WERI-Rb-1 (cell line): Measurements from ENCODE around the gene ANAPC4.

Experiments used
- DNase-seq: peaks from one replicate; pipeline ENCODE4 v3.0.0-alpha.2; 2020
- H3K27ac ChIP-seq: fragments of 250-450 bp; sonication (Bioruptor Pico); 2 replicates; pipeline ENCODE4 v1.5.1; 2020; ENCODE audit warnings: mild to moderate bottlenecking, moderate library complexity
- H3K27me3 ChIP-seq: fragments of 250-450 bp; sonication (Bioruptor Pico); 2 replicates; pipeline ENCODE4 v1.5.1; 2021; ENCODE audit warnings: mild to moderate bottlenecking, low read depth, moderate library complexity; ENCODE audit not compliant: insufficient read depth, severe bottlenecking
- H3K36me3 ChIP-seq: fragments of 250-450 bp; sonication (Bioruptor Pico); 2 replicates; pipeline ENCODE4 v1.5.1; 2020; ENCODE audit warnings: mild to moderate bottlenecking, moderate library complexity
- H3K4me3 ChIP-seq: 2 replicates; pipeline ENCODE4 v1.5.1; 2011; ENCODE audit warnings: low read depth, mild to moderate bottlenecking, control low read depth, low read length
- H3K9me3 ChIP-seq: fragments of 250-450 bp; sonication (Bioruptor Pico); 2 replicates; pipeline ENCODE4 v1.5.1; 2021; ENCODE audit warnings: mild to moderate bottlenecking, moderate library complexity; ENCODE audit not compliant: severe bottlenecking
- TF ChIP-seq, protein P1 (sequence below): IDR thresholded peaks from 2 replicates; pipeline ENCODE4 v1.5.1; 2011; ENCODE audit warnings: low read depth, mild to moderate bottlenecking, control low read depth, inconsistent platforms, low read length

ANAPC4 gene

DNA sequence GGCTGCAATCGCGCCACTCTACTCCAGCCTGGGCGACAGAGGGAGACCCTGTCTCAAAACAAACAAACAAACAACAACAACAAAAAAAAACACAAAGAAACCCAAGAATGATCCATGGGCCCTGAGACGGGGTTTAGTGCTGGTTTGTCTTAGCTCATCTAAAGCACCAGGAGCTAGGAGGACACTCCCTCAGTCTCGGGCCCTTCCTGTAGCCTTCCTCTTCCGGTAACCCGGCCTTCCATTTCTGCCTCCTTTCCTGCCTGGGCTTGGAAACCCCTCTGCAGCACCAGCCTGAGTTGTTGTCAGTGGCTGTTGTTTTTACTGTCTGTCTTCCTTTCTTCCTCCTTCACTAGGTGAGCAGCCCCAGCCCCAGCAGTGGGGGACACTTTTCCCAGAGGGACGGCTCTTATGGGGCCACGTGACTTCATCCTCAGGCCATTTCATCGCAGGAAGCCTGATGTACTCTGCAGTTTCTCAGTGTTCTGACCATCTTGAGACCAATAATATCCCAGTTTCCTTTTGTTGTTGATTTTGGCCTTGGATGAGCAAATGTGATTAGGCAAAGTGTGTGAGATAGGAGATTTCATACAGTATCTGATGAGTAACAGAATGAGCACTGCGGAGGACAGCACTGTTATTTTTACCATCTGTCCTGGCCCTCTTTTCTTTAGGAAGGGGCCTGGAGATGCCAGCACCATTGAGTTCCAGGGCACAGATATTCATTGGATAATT, 90.1 kb downstream of the ANAPC4 start:
- Histone ChIP-seq H3K27me3 (no peaks in the 10 kb centered on the region), H3K27ac (no peak overlapping the region), H3K9me3 (no peaks in the 10 kb centered on the region), H3K4me3 (no peak overlapping the region), H3K36me3 (no peaks in the 10 kb centered on the region)
- no peak for DNase-seq
- TF ChIP-seq, protein P1, sequence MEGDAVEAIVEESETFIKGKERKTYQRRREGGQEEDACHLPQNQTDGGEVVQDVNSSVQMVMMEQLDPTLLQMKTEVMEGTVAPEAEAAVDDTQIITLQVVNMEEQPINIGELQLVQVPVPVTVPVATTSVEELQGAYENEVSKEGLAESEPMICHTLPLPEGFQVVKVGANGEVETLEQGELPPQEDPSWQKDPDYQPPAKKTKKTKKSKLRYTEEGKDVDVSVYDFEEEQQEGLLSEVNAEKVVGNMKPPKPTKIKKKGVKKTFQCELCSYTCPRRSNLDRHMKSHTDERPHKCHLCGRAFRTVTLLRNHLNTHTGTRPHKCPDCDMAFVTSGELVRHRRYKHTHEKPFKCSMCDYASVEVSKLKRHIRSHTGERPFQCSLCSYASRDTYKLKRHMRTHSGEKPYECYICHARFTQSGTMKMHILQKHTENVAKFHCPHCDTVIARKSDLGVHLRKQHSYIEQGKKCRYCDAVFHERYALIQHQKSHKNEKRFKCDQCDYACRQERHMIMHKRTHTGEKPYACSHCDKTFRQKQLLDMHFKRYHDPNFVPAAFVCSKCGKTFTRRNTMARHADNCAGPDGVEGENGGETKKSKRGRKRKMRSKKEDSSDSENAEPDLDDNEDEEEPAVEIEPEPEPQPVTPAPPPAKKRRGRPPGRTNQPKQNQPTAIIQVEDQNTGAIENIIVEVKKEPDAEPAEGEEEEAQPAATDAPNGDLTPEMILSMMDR, result no peak

DNA sequence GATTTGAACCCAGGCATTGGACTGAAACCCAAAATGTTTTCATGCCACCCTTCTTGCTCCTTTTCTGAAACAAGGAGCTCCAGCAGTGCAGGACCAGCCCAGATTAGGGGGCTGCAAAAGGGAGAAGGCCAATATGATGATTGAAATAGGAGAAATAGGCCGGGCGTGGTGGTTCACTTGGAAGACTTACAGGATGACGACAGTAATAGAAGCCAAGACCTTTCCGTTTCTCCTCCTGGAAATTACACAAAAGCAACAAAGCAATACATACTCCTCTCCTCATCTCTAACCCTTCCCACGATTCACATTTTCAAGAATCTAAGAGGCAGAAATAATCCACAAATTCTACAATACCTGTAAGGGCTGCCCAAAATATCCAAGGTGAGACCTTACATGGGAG, 90.8 kb downstream of the ANAPC4 start:
- Histone ChIP-seq H3K9me3 (no peaks in the 10 kb centered on the region), H3K4me3 (no peak overlapping the region), H3K27me3 (no peaks in the 10 kb centered on the region), H3K27ac (no peak overlapping the region), H3K36me3 (no peaks in the 10 kb centered on the region)
- TF ChIP-seq, protein P1, result no peak
- DNase-seq, result no peak
